VCaP (cell line): ENCODE results near the gene ZFP28.

ENCODE experiments used
- H3K27ac ChIP-seq: fragments of 450-650 bp; 2 replicates; pipeline ENCODE4 v1.5.1; 2017
- CTCF ChIP-seq: fragments of 450-650 bp; conservative IDR thresholded peaks from 2 replicates; pipeline ENCODE4 v1.5.1; 2017; ENCODE audit warnings: mild to moderate bottlenecking, moderate library complexity

Gene ZFP28

GRCh38 chr19:56538761-56539263, at the start of gene ZFP28:
Gene ZFP28, plus strand, starts transcription at chr19:56538948. Its CDS starts 71 bp downstream, at chr19:56539019.
- H3K27ac ChIP-seq = peak within 1 kb of the TSS; percentile 93
- no peak for TF ChIP-seq CTCF

- TF ChIP-seq CTCF = no peak
- H3K27ac ChIP-seq = no peak overlapping the region
These were observed 47.3 kb upstream of the ZFP28 start for GRCh38 chr19:56491399-56491798.

GRCh38 chr19:56504581-56504980, 34.2 kb upstream of the ZFP28 start:
- no peak for TF ChIP-seq CTCF
- no peak overlapping the region for H3K27ac ChIP-seq

- H3K27ac ChIP-seq = peak within 1 kb of the TSS; percentile 92
These were observed 31.1 kb upstream of the ZFP28 start, which contains the start of gene ZNF471 for GRCh38 chr19:56507446-56508289. Gene ZNF471, plus strand, starts transcription at chr19:56507855. Its CDS starts 3,717 bp downstream, at chr19:56511572.

GRCh38 chr19:56508290-56508778, 30.4 kb upstream of the ZFP28 start:
- no peak for TF ChIP-seq CTCF
- peak overlapping the region; percentile 92 for H3K27ac ChIP-seq

More at GRCh38 chr19:56507446-56508289, 31.1 kb upstream of the ZFP28 start, which contains the start of gene ZNF471:
- no peak for TF ChIP-seq CTCF

- TF ChIP-seq CTCF = no peak
These were observed 13.4 kb upstream of the ZFP28 start for GRCh38 chr19:56525214-56525860.

GRCh38 chr19:56537442-56537841, 1.3 kb upstream of the ZFP28 start:
- TF ChIP-seq CTCF = no peak
- H3K27ac ChIP-seq = peak overlapping the region; percentile 93; the same call in 1 of the 2 replicates

More at GRCh38 chr19:56525214-56525860, 13.4 kb upstream of the ZFP28 start:
- no peak overlapping the region for H3K27ac ChIP-seq
